ENCODE data around the gene OSR1. TPM values are rescaled to one million over a fixed set of nuclear protein-coding genes. Genes with fewer than 3 reads are reported as not detected.

The OSR1 gene
- total RNA-seq, 2 donors from 2014 or later = 12.5 to 55.7 TPM

DNA sequence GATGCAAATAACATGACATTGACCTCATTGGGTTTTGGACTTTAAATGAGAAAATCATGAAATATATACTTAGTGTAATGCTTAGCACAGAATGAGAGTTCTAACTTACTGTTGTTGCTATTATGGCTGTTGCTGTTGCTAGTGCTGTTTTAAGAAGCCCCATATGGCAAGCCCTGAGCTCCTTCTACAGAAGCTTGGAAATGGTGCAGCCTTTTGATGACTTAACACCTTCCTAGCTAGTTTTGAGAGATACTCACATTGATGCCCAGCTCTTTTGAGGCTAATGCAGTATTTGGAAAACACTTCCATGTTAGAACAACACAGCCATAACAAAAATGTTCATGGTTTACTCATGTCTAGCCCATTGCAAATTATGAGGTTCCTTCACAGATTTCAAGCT is 30.9 kb downstream of the OSR1 start:
- H3K9me3 ChIP-seq = no peaks in the 10 kb centered on the region
- H3K27me3 ChIP-seq = no peaks in the 10 kb centered on the region
- no peaks in the 10 kb centered on the region for H3K36me3 ChIP-seq
- no peak overlapping the region for H3K4me3 ChIP-seq
- TF ChIP-seq, protein P1, sequence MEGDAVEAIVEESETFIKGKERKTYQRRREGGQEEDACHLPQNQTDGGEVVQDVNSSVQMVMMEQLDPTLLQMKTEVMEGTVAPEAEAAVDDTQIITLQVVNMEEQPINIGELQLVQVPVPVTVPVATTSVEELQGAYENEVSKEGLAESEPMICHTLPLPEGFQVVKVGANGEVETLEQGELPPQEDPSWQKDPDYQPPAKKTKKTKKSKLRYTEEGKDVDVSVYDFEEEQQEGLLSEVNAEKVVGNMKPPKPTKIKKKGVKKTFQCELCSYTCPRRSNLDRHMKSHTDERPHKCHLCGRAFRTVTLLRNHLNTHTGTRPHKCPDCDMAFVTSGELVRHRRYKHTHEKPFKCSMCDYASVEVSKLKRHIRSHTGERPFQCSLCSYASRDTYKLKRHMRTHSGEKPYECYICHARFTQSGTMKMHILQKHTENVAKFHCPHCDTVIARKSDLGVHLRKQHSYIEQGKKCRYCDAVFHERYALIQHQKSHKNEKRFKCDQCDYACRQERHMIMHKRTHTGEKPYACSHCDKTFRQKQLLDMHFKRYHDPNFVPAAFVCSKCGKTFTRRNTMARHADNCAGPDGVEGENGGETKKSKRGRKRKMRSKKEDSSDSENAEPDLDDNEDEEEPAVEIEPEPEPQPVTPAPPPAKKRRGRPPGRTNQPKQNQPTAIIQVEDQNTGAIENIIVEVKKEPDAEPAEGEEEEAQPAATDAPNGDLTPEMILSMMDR (IDR thresholded peaks at IDR 0.05) = no peak
- DNase-seq (ENCODE audit: low spot score) = no peak
- H3K27ac ChIP-seq = no peak overlapping the region
- H3K4me1 ChIP-seq = peaks cover 0 to 10% of the 10 kb centered on the region in 2 donors

DNA sequence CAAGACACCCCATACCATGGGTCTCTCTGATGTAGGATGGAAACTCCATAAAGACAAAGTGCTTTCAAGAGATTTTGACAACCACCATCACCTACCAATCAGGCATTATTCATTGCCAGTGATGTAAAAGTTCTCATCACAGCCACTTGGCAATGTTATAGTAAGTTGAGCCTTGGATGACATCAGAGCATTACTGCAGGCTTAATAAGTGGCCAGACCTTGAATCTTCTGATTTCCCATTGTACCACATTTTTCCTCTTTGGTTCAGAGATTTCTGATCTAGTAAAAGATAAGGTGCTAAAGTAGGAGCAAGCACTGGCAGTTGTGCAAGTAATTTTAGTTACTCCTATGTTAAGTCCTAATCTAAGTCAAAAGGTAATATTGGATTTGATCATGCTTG is 36.5 kb downstream of the OSR1 start:
- no peaks in the 10 kb centered on the region for H3K9me3 ChIP-seq
- no peaks in the 10 kb centered on the region for H3K4me1 ChIP-seq
- H3K27me3 ChIP-seq = no peaks in the 10 kb centered on the region
- no peak for DNase-seq (ENCODE audit: low spot score)
- H3K36me3 ChIP-seq = no peaks in the 10 kb centered on the region
- TF ChIP-seq, protein P1 (IDR thresholded peaks at IDR 0.05) = no peak
- no peak overlapping the region for H3K4me3 ChIP-seq
- H3K27ac ChIP-seq = no peak overlapping the region

DNA sequence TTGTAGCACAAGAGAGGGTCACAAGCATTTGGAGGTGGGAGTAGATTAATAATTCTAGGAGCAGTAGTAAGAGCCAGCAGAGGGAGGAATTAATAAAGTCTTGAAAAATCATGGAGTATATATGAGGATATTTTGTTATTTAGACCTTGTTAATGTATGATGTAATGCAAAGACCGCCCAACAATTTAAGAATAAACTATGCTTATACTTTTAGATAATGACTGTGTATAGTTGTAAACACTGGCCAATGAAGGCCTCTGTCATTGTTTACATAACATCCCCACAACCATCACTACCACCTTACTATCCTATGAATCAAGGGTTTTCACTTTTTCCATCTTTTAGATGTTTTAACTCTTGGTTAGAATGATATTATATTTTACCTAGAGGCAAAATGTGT is 37.6 kb downstream of the OSR1 start:
- H3K27me3 ChIP-seq = no peaks in the 10 kb centered on the region

DNA sequence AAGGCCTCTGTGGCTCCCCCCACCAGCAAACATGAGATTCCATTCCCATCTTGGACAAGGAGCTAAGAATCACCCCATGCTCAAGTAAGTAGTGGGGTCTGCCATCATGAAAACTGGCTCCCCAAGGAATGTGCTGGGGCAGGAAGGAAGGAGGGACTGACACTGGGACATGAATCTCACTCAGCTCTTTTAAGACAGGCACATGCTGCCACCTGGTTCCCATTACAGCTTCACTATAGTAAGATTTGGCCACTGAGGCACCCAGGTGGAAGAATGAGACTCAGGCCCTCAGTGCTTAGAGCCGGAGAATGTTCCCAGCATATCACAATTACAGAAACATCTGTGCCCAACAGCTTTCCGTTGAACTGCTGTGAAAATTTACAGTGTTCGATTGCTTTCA is 38.7 kb downstream of the OSR1 start:
- Histone ChIP-seq H3K4me3 (no peak overlapping the region), H3K4me1 (no peaks in the 10 kb centered on the region), H3K36me3 (no peaks in the 10 kb centered on the region), H3K27me3 (no peaks in the 10 kb centered on the region), H3K27ac (no peak overlapping the region), H3K9me3 (no peaks in the 10 kb centered on the region)
- DNase-seq (ENCODE audit: low spot score) = no peak
- TF ChIP-seq, protein P1 (IDR thresholded peaks at IDR 0.05) = no peak

More for the DNA sequence above, 37.6 kb downstream of the OSR1 start:
- TF ChIP-seq, protein P1 (IDR thresholded peaks at IDR 0.05) = no peak
- H3K9me3 ChIP-seq = no peaks in the 10 kb centered on the region
- no peaks in the 10 kb centered on the region for H3K36me3 ChIP-seq
- no peak for DNase-seq (ENCODE audit: low spot score)
- H3K4me1 ChIP-seq = no peaks in the 10 kb centered on the region
- H3K4me3 ChIP-seq = no peak overlapping the region
- no peak overlapping the region for H3K27ac ChIP-seq

DNA sequence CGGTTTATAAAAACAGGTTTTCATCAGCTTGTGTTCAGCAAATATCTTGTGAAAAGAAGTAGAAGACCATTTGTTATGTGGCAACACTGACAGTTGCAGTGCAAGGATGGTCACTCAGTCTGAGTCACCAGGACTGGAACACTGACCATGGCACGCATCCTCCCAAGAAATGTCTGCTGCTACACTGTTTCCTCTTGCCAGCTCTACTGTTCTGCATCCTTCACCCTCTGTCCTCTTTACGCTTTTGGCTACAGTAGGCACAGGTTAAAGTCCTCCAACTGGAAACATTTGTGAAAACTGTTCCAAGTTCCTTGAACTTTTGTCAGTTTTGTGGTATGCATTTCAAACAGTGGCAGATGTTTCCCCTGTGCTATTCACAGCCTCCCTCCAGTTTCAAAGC is 39.4 kb downstream of the OSR1 start:
- Histone ChIP-seq H3K4me3 (no peak overlapping the region), H3K9me3 (no peaks in the 10 kb centered on the region), H3K27me3 (no peaks in the 10 kb centered on the region), H3K36me3 (no peaks in the 10 kb centered on the region), H3K4me1 (no peaks in the 10 kb centered on the region), H3K27ac (no peak overlapping the region)
- TF ChIP-seq, protein P1 (IDR thresholded peaks at IDR 0.05) = no peak
- DNase-seq (ENCODE audit: low spot score) = no peak

DNA sequence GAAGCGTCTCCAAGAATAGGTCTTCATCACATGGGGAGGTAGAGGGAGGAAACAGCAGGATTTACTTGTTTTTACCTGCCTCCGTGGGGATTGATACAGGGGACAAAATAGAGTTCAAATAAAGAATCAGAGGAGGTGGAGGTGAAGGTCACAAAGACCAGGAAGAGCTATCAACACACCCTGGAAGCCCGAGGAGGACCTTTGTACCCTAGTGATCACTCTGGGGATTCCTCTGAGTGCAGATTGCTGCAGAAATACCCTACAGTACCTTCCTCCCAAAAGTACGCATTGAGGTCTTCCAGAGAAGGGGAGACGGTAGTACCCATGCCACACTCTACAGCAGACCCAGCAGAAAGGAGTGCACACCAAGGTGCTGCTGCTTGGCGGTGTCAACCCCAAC is 44.9 kb downstream of the OSR1 start:
- Histone ChIP-seq H3K9me3 (no peaks in the 10 kb centered on the region), H3K36me3 (no peaks in the 10 kb centered on the region), H3K27me3 (no peaks in the 10 kb centered on the region), H3K4me3 (no peak overlapping the region), H3K4me1 (no peaks in the 10 kb centered on the region), H3K27ac (no peak overlapping the region)
- DNase-seq (ENCODE audit: low spot score) = no peak
- TF ChIP-seq, protein P1 (IDR thresholded peaks at IDR 0.05) = no peak
